T-helper 2 cell treated with Interferon-gamma antibody and Interleukin-4, amounts not matched to agents 5 μg/mL and 100 μg/mL, for 36 hours (primary cell): ENCODE measurements around the gene COL27A1.

Experiments used
- DNase-seq: peaks from one replicate; pipeline ENCODE4 v3.0.0; 2021; ENCODE audit warnings: low spot score
- H3K27ac Mint-ChIP-seq: one replicate; pipeline ENCODE4 v1.8.0; 2021; ENCODE audit warnings: mild to moderate bottlenecking, mixed read lengths
- H3K27me3 Mint-ChIP-seq: one replicate; pipeline ENCODE4 v1.8.0; 2021; ENCODE audit warnings: low read depth, mixed read lengths
- H3K36me3 Mint-ChIP-seq: one replicate; pipeline ENCODE4 v1.8.0; 2021; ENCODE audit warnings: low read depth, mixed read lengths
- H3K4me1 Mint-ChIP-seq: one replicate; pipeline ENCODE4 v1.8.0; 2021; ENCODE audit warnings: low read depth, mixed read lengths
- H3K4me3 Mint-ChIP-seq: one replicate; pipeline ENCODE4 v1.8.0; 2022; ENCODE audit warnings: mild to moderate bottlenecking, moderate library complexity, mixed read lengths
- H3K9me3 Mint-ChIP-seq: one replicate; pipeline ENCODE4 v1.8.0; 2021; ENCODE audit warnings: mixed read lengths

The COL27A1 gene

GRCh38 chr9:114284316-114285060, 129.2 kb downstream of the COL27A1 start:
- no peak overlapping the region for H3K27ac Mint-ChIP-seq
- DNase-seq: no peak
- H3K27me3 Mint-ChIP-seq: no peaks in the 10 kb centered on the region
- H3K4me3 Mint-ChIP-seq: no peak overlapping the region
- no peaks in the 10 kb centered on the region for H3K36me3 Mint-ChIP-seq
- no peaks in the 10 kb centered on the region for H3K4me1 Mint-ChIP-seq
- H3K9me3 Mint-ChIP-seq: no peaks in the 10 kb centered on the region

DNA sequence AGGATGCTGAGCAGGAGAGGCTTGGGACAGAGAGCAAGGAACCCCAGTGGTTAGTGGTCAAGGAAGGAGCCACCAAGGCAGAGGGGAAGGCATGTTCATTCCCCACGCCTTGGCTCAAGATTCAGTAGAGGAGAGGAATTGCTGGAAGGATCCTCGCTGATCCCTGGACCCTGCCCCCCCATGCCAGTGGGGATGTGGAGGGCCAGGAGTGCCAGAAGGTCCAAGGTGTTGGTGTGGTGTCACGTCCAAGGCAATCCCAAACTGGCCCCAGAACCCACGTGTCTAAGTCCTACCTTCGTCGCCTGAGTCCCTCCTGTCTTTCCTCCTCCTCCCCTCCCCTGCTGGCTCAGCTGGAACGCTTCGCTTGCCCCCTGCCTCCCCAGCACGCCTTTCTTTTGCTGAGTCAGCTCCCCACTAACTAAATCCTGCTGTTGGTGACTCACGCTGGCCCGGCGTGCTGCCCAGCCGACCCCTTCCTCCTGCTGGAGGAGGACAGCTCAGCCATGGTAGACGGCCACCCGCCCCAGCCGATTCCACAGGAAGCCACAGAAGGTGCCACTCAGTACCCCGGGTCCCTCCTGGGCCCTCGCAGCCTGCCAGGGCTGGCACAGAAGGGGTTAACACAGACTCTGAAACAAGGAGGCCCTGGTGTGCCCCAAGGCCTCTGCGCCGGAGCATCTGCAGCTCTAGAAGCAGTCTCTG, 130.0 kb downstream of the COL27A1 start:
- Mint-ChIP-seq H3K27me3 (no peaks in the 10 kb centered on the region), H3K4me3 (no peak overlapping the region), H3K27ac (no peak overlapping the region), H3K36me3 (no peaks in the 10 kb centered on the region), H3K4me1 (no peaks in the 10 kb centered on the region), H3K9me3 (no peaks in the 10 kb centered on the region)
- DNase-seq: no peak

DNA sequence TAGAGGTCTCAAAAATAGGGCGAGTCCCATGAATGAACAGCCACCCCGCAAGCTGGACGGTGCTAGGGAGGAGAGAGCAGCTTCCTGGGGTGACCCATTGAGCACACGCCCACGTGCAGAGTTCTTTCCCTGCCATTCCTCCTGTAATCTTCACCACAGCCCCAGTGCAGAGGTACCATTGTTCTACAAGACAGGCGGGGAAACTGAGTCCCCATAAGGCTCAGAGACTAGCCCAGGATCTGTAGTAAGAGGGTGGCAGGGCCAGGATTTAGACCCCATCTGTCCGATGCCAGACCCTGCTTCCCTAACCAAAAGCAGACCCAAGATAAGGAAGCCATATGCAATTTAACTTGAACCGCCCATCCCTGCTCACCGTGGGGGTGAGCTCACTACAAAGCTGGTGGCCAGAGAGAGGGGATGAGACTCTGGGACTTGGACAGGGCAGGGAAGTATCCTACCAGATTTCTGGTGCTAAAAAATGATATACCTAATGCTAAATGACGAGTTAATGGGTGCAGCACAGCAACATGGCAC, 130.9 kb downstream of the COL27A1 start:
- Mint-ChIP-seq H3K27me3 (peaks cover 2% of the 10 kb centered on the region), H3K4me1 (no peaks in the 10 kb centered on the region), H3K36me3 (no peaks in the 10 kb centered on the region), H3K9me3 (no peaks in the 10 kb centered on the region), H3K27ac (no peak overlapping the region), H3K4me3 (no peak overlapping the region)
- DNase-seq: no peak

DNA sequence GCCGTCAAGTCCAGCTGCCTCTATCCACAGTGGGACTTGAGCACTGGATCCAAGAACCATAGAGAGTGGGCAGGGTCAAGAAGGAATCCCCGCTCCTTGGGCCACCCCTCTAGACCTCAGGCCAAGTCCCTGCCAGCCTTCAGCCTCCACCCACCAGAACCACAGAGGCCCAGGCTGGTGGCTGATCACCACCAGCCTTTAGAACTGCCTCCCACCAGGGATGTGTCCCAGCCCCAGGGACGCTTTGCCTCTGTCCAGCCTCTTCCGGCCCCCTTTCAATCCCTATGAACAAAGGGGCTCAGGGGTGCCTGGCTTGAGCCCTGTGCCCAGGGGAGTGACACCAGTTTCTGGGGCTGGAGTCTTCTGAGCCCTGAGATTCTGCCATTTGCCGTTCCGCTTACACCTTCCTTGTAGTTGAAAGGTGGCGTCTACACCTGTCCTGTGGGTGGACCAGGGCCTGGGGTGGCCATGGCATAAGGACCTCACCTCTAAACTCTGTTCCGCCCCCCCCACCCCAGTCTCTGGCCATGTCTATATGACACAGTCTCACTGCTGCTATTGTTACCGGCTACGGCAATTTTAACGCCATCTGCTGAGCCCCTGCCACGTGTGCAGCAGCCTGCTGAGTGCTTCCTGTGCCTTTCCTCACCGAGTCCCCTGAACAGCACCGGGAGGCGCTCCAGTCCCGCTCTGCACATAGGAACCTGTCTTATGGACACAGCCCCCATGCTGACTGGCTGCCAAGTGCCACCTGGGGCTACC, 131.8 kb downstream of the COL27A1 start:
- Mint-ChIP-seq H3K9me3 (no peaks in the 10 kb centered on the region), H3K36me3 (no peaks in the 10 kb centered on the region), H3K4me1 (no peaks in the 10 kb centered on the region), H3K4me3 (no peak overlapping the region), H3K27me3 (peaks cover 3% of the 10 kb centered on the region), H3K27ac (no peak overlapping the region)
- DNase-seq: no peak

- no peaks in the 10 kb centered on the region for H3K9me3 Mint-ChIP-seq
- no peak overlapping the region for H3K27ac Mint-ChIP-seq
- no peaks in the 10 kb centered on the region for H3K36me3 Mint-ChIP-seq
- H3K4me1 Mint-ChIP-seq: no peaks in the 10 kb centered on the region
- H3K4me3 Mint-ChIP-seq: no peak overlapping the region
- H3K27me3 Mint-ChIP-seq: peaks cover 6% of the 10 kb centered on the region
- no peak for DNase-seq
These were observed 132.4 kb downstream of the COL27A1 start for GRCh38 chr9:114287763-114288192.

- H3K4me1 Mint-ChIP-seq: no peaks in the 10 kb centered on the region
These were observed 133.1 kb downstream of the COL27A1 start for GRCh38 chr9:114288193-114289091.

GRCh38 chr9:114289106-114289505, 133.8 kb downstream of the COL27A1 start:
- H3K36me3 Mint-ChIP-seq: no peaks in the 10 kb centered on the region
- DNase-seq: no peak
- no peaks in the 10 kb centered on the region for H3K9me3 Mint-ChIP-seq
- no peak overlapping the region for H3K4me3 Mint-ChIP-seq
- no peak overlapping the region for H3K27ac Mint-ChIP-seq
- peaks cover 6% of the 10 kb centered on the region for H3K27me3 Mint-ChIP-seq
- H3K4me1 Mint-ChIP-seq: no peaks in the 10 kb centered on the region

More at GRCh38 chr9:114288193-114289091, 133.1 kb downstream of the COL27A1 start:
- no peak for DNase-seq
- no peak overlapping the region for H3K27ac Mint-ChIP-seq
- peaks cover 6% of the 10 kb centered on the region for H3K27me3 Mint-ChIP-seq
- no peaks in the 10 kb centered on the region for H3K36me3 Mint-ChIP-seq
- H3K4me3 Mint-ChIP-seq: no peak overlapping the region
- H3K9me3 Mint-ChIP-seq: no peaks in the 10 kb centered on the region

- H3K27me3 Mint-ChIP-seq: peaks cover 6% of the 10 kb centered on the region
- DNase-seq: no peak
- H3K36me3 Mint-ChIP-seq: no peaks in the 10 kb centered on the region
- no peak overlapping the region for H3K4me3 Mint-ChIP-seq
- no peaks in the 10 kb centered on the region for H3K4me1 Mint-ChIP-seq
- H3K9me3 Mint-ChIP-seq: peaks cover 4% of the 10 kb centered on the region
- H3K27ac Mint-ChIP-seq: no peak overlapping the region
These were observed 134.5 kb downstream of the COL27A1 start for GRCh38 chr9:114289571-114290481.

GRCh38 chr9:114290561-114290986, 135.2 kb downstream of the COL27A1 start:
- DNase-seq: no peak
- Mint-ChIP-seq H3K4me3 (no peak overlapping the region), H3K27me3 (peaks cover 7% of the 10 kb centered on the region), H3K36me3 (peaks cover 2% of the 10 kb centered on the region), H3K4me1 (no peaks in the 10 kb centered on the region), H3K9me3 (peaks cover 10% of the 10 kb centered on the region), H3K27ac (no peak overlapping the region)

DNA sequence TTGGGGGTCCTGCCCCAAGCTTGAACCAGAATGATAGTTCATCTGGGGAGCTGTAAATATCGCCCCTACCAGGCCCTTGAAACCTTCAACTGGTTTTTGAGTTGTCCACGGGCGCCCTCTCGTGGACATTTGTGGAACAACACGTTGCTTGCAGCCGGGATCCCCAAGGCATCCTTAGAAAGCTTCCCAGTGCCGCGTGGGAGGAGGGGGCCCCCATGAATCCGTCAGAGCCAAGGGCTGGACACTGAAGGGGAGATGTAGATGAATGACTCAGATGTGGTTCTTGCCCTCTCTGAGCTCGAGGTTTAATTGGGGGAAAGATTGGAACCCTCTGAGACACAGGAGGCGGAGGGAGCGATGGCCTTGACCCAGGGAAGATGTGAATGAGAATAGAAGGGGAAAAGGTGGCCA, 135.7 kb downstream of the COL27A1 start:
- H3K27me3 Mint-ChIP-seq: peaks cover 7% of the 10 kb centered on the region
- H3K4me3 Mint-ChIP-seq: no peak overlapping the region
- peaks cover 2% of the 10 kb centered on the region for H3K36me3 Mint-ChIP-seq
- no peaks in the 10 kb centered on the region for H3K4me1 Mint-ChIP-seq
- peaks cover 10% of the 10 kb centered on the region for H3K9me3 Mint-ChIP-seq
- peak; percentile 47 for DNase-seq
- H3K27ac Mint-ChIP-seq: no peak overlapping the region

DNA sequence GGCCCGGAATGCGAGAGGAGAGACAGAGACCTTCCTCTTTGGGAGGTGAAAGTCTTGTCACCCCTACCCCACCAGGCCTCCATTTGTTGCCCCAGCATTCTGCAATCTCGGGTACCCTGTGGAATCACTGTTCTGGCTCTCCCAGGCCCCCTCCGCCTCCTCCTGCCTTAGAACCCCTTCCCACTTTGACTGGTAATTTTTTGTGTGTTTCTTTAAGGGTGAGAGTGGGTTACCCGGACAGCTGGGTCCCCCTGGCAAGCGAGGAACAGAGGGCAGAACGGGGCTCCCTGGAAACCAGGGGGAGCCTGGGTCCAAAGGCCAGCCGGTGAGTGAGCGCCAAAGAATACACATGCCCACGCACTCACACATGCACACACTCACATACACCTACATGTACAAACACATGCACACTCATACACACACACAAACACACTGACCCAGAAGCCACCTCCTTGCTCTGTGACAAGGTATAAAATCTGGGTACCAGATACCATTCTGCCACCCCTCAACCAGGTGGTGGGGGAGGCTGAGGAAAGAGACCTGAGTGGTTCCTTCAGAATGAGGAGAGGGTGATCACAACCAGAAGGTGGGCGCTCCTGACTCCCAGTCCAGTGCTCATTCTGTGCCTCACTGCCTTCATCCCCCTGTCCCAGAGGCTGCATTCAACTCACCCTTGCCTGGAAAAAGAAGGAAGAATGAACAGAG, 136.7 kb downstream of the COL27A1 start:
- Mint-ChIP-seq H3K9me3 (peaks cover 10% of the 10 kb centered on the region), H3K27ac (no peak overlapping the region), H3K4me3 (no peak overlapping the region), H3K36me3 (peaks cover 2% of the 10 kb centered on the region), H3K4me1 (no peaks in the 10 kb centered on the region), H3K27me3 (peaks cover 7% of the 10 kb centered on the region)
- no peak for DNase-seq

GRCh38 chr9:114294664-114295063, 139.3 kb downstream of the COL27A1 start:
- no peak overlapping the region for H3K4me3 Mint-ChIP-seq
- no peaks in the 10 kb centered on the region for H3K4me1 Mint-ChIP-seq
- no peak for DNase-seq
- H3K9me3 Mint-ChIP-seq: peaks cover 10% of the 10 kb centered on the region
- H3K27me3 Mint-ChIP-seq: peaks cover 7% of the 10 kb centered on the region
- H3K36me3 Mint-ChIP-seq: peaks cover 2% of the 10 kb centered on the region
- H3K27ac Mint-ChIP-seq: no peak overlapping the region
